Natural killer cell (primary cell): ENCODE results near the gene LIN9. TPM values are rescaled to one million over a fixed set of nuclear protein-coding genes. Genes with fewer than 3 reads are reported as not detected.
"Not testable (repeated sequence)": the region's sequence is repeated elsewhere in the genome, so short reads cannot be mapped to it uniquely, and the experiment has no call there.

Source experiments
- ATAC-seq, 3 donors: fragments of 150-1000 bp in 2 of 3; fragments of 200-7000 bp in 1 of 3; cut with Tn5 transposase; 1 replicate in 1 of 3; 2 replicates in 2 of 3; pipeline ENCODE4 v1.10.0; 2021; ENCODE audit warnings: mild to moderate bottlenecking in 2 of 3, moderate library complexity in 2 of 3
- DNase-seq, 2 donors: peaks; one replicate each; pipeline versions ENCODE4 v3.0.0 to v3.0.0-alpha.2; 2013 to 2021; ENCODE audit warnings: mixed read lengths in 1 of 2
- H3K27ac ChIP-seq: one replicate; pipeline ENCODE4 v1.5.1; 2013; ENCODE audit warnings: mild to moderate bottlenecking, low read length
- H3K27me3 ChIP-seq: one replicate; pipeline ENCODE4 v1.6.1; 2013; ENCODE audit warnings: low read length; ENCODE audit not compliant: control insufficient read depth, insufficient read depth
- H3K36me3 ChIP-seq: one replicate; pipeline ENCODE4 v1.6.1; 2013; ENCODE audit warnings: low read length; ENCODE audit not compliant: control insufficient read depth, insufficient read depth
- H3K4me1 ChIP-seq: one replicate; pipeline ENCODE4 v1.6.1; 2013; ENCODE audit warnings: low read length; ENCODE audit not compliant: control insufficient read depth, insufficient read depth
- H3K4me3 ChIP-seq: one replicate; pipeline ENCODE4 v1.5.1; 2013; ENCODE audit warnings: low read length
- H3K9me3 ChIP-seq: one replicate; pipeline ENCODE4 v1.6.1; 2013; ENCODE audit warnings: low read length; ENCODE audit not compliant: control insufficient read depth, insufficient read depth
- H3K27ac Mint-ChIP-seq, 2 donors: one replicate each; pipeline ENCODE4 v1.8.0; 2022; ENCODE audit warnings: mild to moderate bottlenecking in 2 of 2, mixed read lengths in 2 of 2, moderate library complexity in 1 of 2
- H3K27me3 Mint-ChIP-seq, 2 donors: one replicate each; pipeline ENCODE4 v1.8.0; 2022; ENCODE audit warnings: low read depth in 2 of 2, mixed read lengths in 2 of 2
- H3K36me3 Mint-ChIP-seq: one replicate; pipeline ENCODE4 v1.8.0; 2022; ENCODE audit warnings: mixed read lengths
- H3K4me1 Mint-ChIP-seq, 2 donors: one replicate each; pipeline ENCODE4 v1.8.0; 2022; ENCODE audit warnings: mixed read lengths in 2 of 2
- H3K4me3 Mint-ChIP-seq: one replicate; pipeline ENCODE4 v1.8.0; 2022; ENCODE audit warnings: mild to moderate bottlenecking, moderate library complexity, mixed read lengths
- H3K9me3 Mint-ChIP-seq, 2 donors: one replicate each; pipeline ENCODE4 v1.8.0; 2022; ENCODE audit warnings: mixed read lengths in 2 of 2
- CTCF ChIP-seq: fragments of 200-600 bp; IDR thresholded peaks from one replicate; pipeline ENCODE4 v1.8.0; 2022; ENCODE audit warnings: antibody characterized with exemption
- WGBS: methylation state at CpG from one replicate; pipeline ENCODE4 v1.1.7; 2013; ENCODE audit warnings: missing lambda C conversion rate; ENCODE audit not compliant: insufficient coverage; 5-methylcytosine and 5-hydroxymethylcytosine counted together
- intact Hi-C: fragments of 100-400 bp; cut with micrococcal nuclease; formaldehyde crosslinking; loops from one replicate; pipeline ENCODE4 v1.14.2; 2022
- total RNA-seq, 4 donors: library from RNA; stranded (reverse); fragments of 120-200 nt in 1 of 4; gene quantifications; one replicate each; pipeline versions ENCODE4 v1.2.3 to v1.2.4, GENCODE V29; 2013 to 2022

The LIN9 gene
- total RNA-seq, 3 donors from 2014 or later (not counting 1 experiment from before 2014, with no cell fraction given), result 1.3 to 2.9 (median 2.4) TPM

- no peak overlapping the region for H3K27ac Mint-ChIP-seq
- TF ChIP-seq CTCF, result no peak
- 100% methylated on average over 1 of the region's 1 CpG for WGBS
- Histone ChIP-seq H3K4me1 (no peaks in the 10 kb centered on the region), H3K27ac (no peak overlapping the region), H3K9me3 (no peaks in the 10 kb centered on the region), H3K36me3 (no peaks in the 10 kb centered on the region), H3K27me3 (no peaks in the 10 kb centered on the region), H3K4me3 (no peak overlapping the region)
- no peaks in the 10 kb centered on the region for H3K9me3 Mint-ChIP-seq
- intact Hi-C loops, result no loop called here
- H3K36me3 Mint-ChIP-seq, result no peaks in the 10 kb centered on the region
- ATAC-seq (no peak), DNase-seq (no peak)
- H3K27me3 Mint-ChIP-seq, result peaks cover 0 to 9% of the 10 kb centered on the region in 2 donors
- H3K4me3 Mint-ChIP-seq, result no peak overlapping the region
- no peaks in the 10 kb centered on the region for H3K4me1 Mint-ChIP-seq
Observed at GRCh38 chr1:226203240-226203639, 105.7 kb downstream of the LIN9 start.

- 75% methylated on average over 6 of the region's 6 CpGs for WGBS
- H3K9me3 ChIP-seq, H3K9me3 Mint-ChIP-seq, H3K27ac Mint-ChIP-seq, ATAC-seq, H3K27me3 ChIP-seq, H3K36me3 ChIP-seq, DNase-seq, H3K4me3 Mint-ChIP-seq, H3K4me1 ChIP-seq, H3K4me1 Mint-ChIP-seq, H3K36me3 Mint-ChIP-seq, H3K27ac ChIP-seq, H3K4me3 ChIP-seq, intact Hi-C loops, H3K27me3 Mint-ChIP-seq: not testable (repeated sequence)
Observed at GRCh38 chr1:226202666-226203065, 106.3 kb downstream of the LIN9 start.

GRCh38 chr1:226202246-226202645 lies 106.7 kb downstream of the LIN9 start:
- Histone ChIP-seq H3K9me3 (no peaks in the 10 kb centered on the region), H3K36me3 (no peaks in the 10 kb centered on the region), H3K27ac (no peak overlapping the region), H3K27me3 (no peaks in the 10 kb centered on the region), H3K4me3 (no peak overlapping the region), H3K4me1 (no peaks in the 10 kb centered on the region)
- ATAC-seq (no peak), DNase-seq (no peak)
- intact Hi-C loops, result no loop called here
- Mint-ChIP-seq H3K4me1 (peaks cover 0 to under 1% of the 10 kb centered on the region in 2 donors), H3K27ac (no peak overlapping the region), H3K36me3 (no peaks in the 10 kb centered on the region), H3K27me3 (peaks cover 0 to 9% of the 10 kb centered on the region in 2 donors), H3K4me3 (no peak overlapping the region), H3K9me3 (no peaks in the 10 kb centered on the region)
- no peak for TF ChIP-seq CTCF
- 92% methylated on average over 3 of the region's 3 CpGs for WGBS

GRCh38 chr1:226201029-226201593 lies 107.9 kb downstream of the LIN9 start:
- Histone ChIP-seq H3K27ac (no peak overlapping the region), H3K27me3 (no peaks in the 10 kb centered on the region), H3K4me1 (no peaks in the 10 kb centered on the region), H3K4me3 (no peak overlapping the region), H3K36me3 (no peaks in the 10 kb centered on the region), H3K9me3 (no peaks in the 10 kb centered on the region)
- DNase-seq (no peak), ATAC-seq (no peak)
- Mint-ChIP-seq H3K27me3 (peaks cover 0 to 12% of the 10 kb centered on the region in 2 donors), H3K4me3 (no peak overlapping the region), H3K4me1 (peaks cover 0 to 5% of the 10 kb centered on the region in 2 donors), H3K27ac (no peak overlapping the region), H3K36me3 (no peaks in the 10 kb centered on the region), H3K9me3 (no peaks in the 10 kb centered on the region)
- intact Hi-C loops, result no loop called here
- 81% methylated on average over 4 of the region's 5 CpGs for WGBS
- no peak for TF ChIP-seq CTCF
